Measurements from ENCODE around the gene SLC50A1.
"Not testable (repeated sequence)": the region's sequence is repeated elsewhere in the genome, so short reads cannot be mapped to it uniquely, and the experiment has no call there.

The SLC50A1 gene

DNA sequence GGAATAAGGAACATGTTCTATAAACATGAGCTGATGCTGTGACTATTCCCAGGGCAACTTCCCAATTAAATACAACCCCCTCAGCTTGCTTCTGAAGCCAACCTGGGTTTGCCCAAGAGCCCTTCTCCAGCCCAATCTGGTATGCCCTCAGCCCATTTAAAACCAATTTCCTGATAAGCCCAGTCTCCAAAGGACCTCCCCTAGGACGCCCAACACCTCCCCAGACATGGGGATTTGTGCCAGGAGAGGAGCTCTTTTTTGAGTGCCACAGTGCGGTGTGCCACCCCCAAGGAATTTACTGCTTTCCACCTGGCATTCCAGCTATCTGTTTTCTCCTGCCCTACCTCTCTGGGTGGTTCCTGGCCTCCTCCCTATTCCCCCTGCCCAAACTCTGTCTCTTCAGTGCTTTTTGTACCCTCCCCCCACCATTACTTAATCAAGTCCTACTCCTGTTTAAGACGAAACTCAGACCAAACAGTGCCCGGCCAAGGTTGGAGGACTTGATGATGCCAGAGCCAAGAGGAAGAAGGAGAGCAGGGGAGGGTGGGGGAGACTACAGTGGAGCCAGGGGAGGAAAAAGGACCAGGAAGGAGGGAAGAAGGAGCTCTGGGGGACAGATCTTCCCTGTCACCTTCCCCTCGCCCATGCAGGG lies 19.4 kb upstream of the SLC50A1 start:
- no peak for DNase-seq (ENCODE audit: low read depth in 3 of 3)

DNA sequence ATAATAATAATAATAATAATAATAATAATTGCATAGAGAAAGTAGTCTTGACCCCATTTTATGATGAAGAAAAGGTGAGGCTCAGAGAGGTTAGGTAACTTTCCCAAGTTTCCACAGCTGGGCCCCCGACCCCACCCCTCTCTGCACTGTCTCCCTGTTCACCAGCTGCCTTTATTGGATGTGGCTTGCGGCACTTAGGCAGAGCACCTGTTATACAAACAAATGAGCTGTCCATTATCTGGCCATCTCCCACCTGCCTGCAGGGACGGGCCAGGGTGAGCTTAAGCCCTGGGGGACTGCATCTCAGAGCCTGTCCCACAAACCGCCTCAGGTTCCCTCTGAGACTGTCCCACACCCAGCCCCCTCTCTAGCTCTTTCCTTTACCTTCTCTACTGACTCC lies 18.0 kb upstream of the SLC50A1 start:
- no peak for DNase-seq (ENCODE audit: low read depth in 3 of 3)

DNA sequence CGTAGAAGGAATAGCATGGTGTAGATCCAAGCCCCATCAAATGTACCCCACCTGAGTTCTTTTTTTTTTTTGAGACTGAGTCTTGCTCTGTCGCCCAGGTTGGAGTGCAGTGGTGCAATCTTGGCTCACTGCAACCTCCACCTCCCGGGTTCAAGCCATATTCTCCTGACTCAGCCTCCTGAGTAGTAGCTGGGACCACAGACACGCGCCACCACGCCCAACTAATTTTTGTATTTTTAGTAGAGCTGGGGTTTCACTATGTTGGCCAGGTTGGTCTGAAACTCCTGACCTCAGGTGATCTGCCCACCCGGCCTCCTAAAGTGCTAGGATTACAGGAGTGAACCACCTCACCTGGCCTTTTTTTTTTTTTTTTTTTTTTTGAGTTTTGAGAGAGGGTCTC lies 17.6 kb upstream of the SLC50A1 start:
- not testable (repeated sequence) for DNase-seq (ENCODE audit: low read depth in 3 of 3)

DNA sequence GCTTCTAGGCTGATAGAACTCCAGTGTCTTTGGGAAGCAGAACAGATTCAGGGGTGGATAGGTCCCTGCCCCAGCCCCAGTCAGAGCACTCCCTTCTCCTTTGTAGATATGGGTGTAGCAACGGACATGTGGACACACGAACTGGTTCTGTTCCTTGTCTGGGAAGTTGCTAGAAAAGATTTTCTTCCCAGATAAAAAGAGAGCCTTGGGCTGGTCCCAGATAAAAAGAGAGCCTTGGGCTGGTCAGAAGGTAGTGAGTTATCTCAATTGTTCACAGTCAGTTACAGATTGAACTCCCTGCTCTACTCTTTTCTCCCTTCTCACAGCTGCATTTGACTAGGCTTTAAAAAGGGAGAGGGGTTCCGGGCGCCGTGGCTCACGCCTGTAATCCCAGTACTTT lies 15.4 kb upstream of the SLC50A1 start:
- DNase-seq (ENCODE audit: low read depth in 3 of 3) = no peak

DNA sequence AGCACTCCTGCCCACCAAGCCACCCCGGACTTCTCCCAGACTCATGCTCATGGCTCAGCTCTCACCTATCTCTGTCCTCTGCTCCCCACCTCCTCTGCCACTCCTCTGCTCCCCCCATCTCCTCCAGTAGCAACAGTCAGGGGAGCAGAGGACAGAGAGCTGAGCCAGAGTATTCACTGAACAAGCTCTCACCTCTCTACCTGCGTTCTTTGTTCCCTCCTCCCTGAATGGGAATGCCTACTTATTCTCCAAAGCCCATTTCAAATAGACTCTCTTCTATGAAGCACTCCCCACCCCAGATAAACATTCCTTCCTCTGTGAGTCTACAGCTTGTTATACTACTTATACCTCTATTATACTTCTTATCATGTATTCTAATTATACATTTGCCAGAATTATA lies 14.4 kb upstream of the SLC50A1 start:
- no peak for DNase-seq (ENCODE audit: low read depth in 3 of 3)

DNA sequence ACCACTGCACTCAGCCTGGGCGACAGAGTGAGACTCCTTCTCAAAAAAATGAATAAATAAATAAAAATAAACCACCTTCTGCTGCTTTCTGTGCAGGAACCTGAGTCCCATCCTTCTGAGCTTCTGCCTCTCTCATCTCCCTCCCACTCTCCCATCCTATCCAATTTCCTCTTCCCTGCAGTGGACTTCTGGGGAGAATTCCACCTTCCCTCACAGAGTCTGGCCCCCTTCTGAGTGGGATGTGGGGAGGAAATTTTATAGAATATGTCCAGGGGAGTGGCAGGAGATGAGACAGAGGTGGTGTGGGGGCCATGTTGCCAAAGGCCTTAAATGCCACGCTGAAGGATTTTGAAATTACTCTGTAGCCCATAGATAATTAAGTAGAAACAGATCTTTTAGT lies 13.3 kb upstream of the SLC50A1 start:
- no peak for DNase-seq (ENCODE audit: low read depth in 3 of 3)

DNA sequence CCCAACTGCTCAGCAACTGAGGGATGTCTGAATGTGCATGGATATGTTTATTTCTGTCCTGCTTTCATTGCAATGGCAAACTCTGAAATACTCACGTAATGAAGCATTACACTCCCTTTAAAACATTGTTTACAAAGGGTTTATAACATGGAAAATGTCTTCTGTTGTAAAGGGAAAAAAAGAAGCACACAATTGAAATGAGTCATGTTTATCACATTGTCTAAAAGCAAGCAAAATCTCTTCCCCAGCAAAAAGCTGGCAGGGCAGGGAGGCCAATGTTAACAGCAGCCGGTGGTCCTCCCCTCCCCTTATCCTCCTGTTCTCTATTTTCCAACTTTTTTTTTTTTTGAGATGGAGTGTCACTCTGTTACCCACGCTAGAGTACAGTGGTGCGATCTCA lies 11.9 kb upstream of the SLC50A1 start:
- no peak for DNase-seq (ENCODE audit: low read depth in 3 of 3)

DNA sequence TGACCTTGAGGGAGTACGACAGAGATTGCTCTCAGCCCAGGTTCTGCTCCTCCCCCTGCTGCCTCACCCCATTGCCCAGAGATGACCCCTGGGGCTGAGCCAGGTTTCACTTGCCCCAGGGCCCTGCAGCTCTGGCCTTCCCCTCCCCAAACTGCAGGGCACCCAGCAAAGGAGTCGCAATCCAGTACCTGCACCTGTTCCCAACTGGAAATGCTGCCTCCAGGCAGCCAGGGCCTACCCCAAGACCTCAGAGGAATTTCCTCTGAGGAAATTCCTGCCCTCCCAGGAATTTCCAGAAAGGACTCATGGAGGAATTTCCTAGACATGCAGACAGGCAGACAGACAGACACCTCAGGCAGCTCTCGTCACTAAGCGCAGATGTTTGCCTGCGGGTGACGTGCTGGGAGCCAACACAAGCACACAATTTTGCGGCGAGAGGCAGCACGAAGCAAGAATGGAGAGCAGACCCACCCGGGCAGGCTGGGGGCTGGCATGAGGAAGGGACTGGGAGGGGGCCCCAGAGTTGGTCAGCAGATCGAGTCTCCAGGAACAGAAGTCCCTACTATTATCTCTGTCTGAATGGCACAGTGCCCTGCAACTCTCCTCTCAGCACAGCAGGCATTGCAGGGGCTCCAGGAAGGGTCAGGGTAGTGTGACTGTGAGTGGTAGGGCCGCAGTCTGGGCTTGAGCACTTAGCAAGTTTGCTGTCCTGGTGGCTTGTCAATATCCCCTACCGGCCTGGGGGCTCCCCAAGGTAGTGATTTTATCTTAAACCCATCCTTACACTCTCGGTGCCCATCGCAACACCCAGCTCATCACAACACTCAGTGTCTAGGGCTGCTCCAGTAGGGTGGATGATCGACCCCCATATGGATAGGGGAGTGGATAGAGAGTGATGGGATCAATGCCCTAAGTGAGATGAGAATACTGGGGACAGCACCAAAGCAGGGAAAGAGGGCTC lies 10.9 kb upstream of the SLC50A1 start:
- DNase-seq (ENCODE audit: low read depth in 3 of 3) = no peak

DNA sequence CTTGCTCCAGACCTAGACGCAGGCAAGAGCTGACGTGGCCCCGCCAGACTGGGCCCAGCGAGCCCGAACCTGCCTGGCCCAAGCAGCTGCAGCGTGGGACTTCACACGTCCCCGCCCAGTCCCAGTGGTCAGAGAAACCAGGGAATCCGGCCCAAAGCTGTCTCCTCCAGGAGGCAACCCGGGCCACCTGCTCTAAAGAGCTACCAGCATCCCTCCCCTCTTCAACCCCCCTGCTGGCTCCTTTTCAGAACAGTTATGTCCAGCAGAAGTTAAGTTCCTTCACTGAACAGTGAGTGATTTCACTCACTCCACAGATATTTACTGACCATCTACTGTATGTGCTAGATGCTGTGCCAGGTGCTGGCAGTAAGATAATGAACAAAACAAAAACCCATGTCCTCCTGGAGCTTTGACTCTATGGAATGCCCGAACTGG lies 10.1 kb upstream of the SLC50A1 start:
- DNase-seq (ENCODE audit: low read depth in 3 of 3) = no peak

DNA sequence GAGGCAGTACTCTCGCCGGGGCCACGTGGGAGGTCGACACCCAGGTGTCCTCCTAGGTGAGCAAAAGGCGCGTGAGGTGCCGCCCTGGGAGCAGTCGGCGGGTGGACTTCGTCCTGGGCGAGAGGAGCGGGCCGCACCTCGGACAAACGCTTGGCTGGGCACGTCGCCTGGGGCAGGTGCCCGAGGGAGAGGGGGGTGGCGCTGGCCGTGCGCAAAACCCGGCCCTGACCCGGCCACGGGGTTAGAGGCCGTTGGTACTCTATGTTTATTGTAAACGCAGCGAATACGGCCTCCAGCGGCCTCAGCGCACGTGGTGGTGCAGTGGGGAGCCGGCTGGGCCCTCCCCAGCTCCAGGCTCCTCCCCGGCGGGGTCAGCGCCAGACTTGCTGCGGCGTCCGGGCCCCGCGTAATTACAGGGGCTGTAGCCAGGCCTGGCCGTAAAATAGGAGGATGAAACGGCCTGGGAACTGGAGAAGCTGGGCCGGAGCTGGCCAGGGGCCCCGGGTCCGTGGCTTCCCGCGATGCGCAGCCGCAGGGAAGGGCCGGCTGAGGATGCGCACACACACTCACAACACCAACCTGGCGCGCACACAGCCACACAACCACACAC lies 9.6 kb upstream of the SLC50A1 start:
- DNase-seq (ENCODE audit: low read depth in 3 of 3) = no peak

DNA sequence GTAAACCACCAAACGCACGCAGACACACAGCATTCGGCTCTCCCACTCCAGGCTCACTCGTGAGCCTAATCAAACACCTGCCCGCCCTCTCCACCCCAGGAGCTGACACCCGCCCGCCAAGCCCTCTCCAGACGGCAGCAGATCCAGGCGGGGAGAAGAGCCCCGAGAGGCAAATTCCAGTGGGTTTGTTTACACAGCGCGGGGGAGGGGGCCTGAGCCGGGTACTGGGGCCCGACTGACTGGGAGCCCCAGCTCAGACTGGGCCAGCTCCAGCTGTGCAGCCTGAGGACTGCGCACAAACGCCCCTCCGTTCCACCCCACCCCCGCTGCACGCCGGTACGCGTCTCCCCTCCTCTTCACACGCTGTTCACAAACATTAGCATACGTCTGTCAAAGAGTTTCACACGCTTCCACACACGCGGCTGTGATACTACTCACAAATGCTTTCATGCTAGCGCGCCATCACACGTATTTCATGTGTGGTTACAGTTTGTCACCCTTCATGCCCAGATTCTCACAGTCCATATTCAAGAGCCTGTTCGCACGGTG lies 9.0 kb upstream of the SLC50A1 start:
- peak in 1 of 3 donors; percentile 19 for DNase-seq (ENCODE audit: low read depth in 3 of 3)

DNA sequence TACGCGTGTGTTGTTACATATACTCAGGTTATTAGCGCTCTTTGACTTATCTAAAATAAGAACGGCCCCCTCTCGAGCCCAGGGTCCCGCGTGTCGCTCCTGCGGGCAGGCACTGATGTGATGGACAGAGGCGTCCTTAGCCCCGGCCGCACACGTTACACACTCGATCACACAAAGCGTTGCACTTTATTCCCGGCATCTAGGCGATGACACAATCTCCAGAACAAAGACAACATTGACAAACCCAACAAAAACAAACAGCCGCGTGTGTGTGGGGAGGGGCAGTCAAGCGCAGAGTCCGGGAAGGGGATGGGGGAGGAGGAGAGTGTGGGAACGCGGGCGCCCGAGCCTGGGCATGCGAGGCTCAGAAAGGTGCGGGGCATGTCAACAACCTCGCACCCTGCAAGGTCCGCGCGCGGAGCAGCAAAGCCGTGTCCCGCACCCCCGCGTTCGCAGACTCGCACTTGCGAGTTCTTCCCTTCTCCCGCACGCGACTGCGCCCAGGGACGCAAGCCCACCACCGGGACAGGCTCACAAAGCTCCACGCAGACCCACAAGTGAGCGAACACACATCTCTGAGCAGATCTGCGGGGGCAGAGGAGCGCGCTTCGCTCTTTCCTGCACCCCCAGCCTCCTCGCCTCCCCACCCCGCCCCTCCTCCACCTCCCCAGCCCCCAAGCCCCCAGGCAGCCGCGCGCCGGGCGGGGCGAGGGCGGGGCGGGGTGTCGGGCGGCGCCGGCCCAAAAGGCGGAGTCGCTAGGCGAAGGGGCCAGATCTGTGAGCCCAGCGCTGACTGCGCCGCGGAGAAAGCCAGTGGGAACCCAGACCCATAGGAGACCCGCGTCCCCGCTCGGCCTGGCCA lies 8.3 kb upstream of the SLC50A1 start, which contains the start of gene EFNA1:
Gene EFNA1 (plus strand): TSS at position 772 of the 862 bp plus-strand sequence. CDS start 102 bp downstream, outside the sequence.
- DNase-seq (ENCODE audit: low read depth in 3 of 3) = peak in 1 of 3 donors; percentile 38

DNA sequence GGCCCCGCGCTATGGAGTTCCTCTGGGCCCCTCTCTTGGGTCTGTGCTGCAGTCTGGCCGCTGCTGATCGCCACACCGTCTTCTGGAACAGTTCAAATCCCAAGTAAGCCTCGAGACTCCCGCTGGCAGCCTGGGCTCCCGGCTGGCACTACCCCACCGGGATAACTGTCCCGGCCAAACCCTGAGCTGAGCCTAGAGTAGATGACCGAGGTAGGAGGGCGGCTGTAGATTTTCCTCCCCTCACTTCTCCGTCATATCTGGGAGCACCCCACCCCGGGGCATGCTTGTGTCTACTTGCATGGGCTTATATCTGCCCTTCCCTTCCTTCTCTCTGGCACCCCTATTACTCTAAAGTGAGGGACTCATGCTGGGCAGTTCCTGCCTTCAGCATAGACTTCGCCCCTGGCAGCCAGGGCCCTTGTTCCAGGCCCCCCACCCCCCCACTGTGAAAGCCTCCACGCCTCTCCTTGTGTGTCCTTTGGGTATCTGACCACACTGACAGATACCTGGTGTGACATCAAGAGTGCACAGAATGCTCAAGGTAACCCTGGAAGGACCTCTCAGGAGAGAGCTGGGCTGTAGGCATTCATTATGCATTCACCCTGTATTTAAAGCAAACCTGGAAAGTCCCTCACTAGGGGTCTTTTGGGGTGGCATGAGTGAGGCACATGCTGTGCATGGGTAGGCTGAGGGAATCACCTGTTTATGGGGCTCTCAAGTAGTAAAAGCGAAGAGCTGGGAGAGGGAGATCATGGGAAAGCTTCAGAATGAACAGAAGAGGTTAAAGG lies 7.5 kb upstream of the SLC50A1 start:
- DNase-seq (ENCODE audit: low read depth in 3 of 3) = no peak

DNA sequence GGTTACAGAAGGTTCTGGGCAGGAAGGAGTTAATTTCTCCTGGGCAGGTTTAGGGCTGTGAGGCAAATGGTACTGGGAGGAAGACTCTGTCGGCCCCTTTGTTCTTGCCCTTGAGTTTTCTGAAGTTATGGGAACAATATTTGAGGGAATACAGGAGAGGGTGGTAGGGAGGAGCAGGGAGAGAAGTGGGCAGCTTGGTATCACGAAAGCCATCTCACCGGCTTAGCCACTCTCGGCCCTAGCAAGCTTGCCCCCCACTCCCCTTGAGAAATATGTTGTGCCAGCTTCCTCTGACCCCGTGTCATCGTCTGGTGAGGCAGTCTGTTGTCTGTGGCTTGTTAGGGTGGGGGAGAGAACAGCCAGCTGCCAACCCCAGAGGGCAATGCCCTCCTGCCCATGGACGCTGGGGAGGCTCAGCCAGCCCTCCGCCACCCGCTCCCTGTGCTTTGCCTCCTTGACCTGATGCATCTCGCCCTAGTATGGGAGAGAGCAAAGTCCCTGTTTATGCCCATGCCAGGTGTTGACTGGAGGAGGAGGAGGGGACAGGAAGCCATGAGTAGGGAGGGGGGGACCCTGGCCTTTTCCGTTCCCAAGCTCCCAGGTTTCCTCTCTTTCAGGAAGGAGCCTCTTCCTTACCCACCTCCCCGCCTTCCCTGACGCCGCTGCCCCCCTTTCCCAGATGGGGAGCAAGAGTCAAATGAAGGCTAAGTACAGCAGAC lies 6.7 kb upstream of the SLC50A1 start:
- DNase-seq (ENCODE audit: low read depth in 3 of 3) = no peak

DNA sequence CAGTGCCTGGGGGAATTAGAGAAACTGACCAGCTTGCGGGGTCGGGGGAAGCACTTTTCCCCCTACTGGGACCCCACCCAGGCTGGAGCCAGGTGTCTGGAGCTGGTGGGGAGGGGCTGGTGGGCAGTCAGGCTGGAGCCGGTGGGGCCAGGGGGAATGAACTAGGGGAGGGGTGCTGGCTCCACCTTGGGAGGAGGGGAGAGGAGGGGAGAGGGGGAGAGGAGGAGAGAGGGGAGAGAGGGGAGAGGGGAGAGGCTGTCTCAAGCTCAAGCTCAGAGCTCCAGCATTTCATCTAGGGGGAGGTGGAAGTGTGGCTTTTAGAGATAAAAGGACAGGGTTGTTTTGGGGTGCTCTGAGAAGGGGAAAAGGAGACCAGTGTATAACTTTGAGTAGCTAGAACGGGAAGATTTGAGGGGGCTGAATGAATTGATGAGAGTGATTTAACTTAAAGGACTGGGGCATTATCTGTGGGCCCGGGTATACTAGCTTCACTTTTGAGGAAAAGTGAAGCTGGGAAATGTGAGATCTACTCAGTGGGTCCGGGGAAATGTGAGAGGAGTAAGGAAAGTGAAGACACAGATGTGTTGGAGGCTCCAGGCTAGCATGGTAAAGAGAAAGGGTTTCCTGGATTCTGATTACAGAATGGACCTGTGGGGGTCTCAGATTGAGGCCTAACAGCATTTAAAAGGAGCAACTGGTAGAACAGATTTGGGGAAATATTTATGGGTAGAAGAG lies 5.2 kb upstream of the SLC50A1 start:
- DNase-seq (ENCODE audit: low read depth in 3 of 3) = no peak

DNA sequence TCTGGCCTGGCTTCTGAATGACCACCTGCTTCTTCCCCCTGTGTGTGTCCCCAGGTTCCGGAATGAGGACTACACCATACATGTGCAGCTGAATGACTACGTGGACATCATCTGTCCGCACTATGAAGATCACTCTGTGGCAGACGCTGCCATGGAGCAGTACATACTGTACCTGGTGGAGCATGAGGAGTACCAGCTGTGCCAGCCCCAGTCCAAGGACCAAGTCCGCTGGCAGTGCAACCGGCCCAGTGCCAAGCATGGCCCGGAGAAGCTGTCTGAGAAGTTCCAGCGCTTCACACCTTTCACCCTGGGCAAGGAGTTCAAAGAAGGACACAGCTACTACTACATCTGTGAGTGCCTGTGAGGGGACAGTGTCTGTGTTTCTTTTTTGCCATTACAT lies 4.4 kb upstream of the SLC50A1 start:
- no peak for DNase-seq (ENCODE audit: low read depth in 3 of 3)

DNA sequence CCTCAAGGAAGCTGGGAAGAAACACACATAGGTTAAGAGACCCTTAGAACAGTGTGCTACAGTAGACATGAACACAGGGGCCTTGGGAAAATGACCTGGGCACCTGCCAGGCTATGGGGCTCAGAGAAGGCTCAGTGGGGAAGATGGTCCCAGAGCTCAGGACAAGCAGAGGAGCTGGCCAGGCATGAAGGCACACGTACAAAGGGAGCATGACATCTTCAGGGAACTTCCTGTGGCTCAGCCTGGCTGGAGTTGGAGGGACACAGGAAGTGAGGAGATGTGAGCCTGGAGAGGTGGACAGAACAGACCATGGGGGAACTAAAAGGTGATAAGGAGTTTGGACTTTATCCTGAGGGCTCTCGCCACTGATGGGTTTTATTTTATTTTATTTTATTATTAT lies 3.8 kb upstream of the SLC50A1 start:
- no peak for DNase-seq (ENCODE audit: low read depth in 3 of 3)

DNA sequence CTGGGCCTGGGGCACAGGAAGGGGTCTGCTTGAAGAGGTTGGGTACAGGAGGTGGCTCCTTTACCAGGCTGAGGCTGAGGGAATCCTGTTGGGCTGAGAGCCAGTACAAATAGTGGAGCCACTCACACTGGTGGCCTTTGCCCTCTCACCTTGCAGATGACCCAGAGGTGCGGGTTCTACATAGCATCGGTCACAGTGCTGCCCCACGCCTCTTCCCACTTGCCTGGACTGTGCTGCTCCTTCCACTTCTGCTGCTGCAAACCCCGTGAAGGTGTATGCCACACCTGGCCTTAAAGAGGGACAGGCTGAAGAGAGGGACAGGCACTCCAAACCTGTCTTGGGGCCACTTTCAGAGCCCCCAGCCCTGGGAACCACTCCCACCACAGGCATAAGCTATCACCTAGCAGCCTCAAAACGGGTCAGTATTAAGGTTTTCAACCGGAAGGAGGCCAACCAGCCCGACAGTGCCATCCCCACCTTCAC lies 1.8 kb upstream of the SLC50A1 start:
- no peak for DNase-seq (ENCODE audit: low read depth in 3 of 3)

DNA sequence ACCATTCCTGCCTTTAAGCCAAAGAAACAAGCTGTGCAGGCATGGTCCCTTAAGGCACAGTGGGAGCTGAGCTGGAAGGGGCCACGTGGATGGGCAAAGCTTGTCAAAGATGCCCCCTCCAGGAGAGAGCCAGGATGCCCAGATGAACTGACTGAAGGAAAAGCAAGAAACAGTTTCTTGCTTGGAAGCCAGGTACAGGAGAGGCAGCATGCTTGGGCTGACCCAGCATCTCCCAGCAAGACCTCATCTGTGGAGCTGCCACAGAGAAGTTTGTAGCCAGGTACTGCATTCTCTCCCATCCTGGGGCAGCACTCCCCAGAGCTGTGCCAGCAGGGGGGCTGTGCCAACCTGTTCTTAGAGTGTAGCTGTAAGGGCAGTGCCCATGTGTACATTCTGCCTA lies 1.3 kb upstream of the SLC50A1 start:
- DNase-seq (ENCODE audit: low read depth in 3 of 3) = no peak
